Measurements from ENCODE around the gene GSTA2. TPM values are rescaled to one million over a fixed set of nuclear protein-coding genes. Genes with fewer than 3 reads are reported as not detected.
"Not testable (repeated sequence)": the region's sequence is repeated elsewhere in the genome, so short reads cannot be mapped to it uniquely, and the experiment has no call there.

The GSTA2 gene
- polyA plus RNA-seq, 1 experiment: not detected

- H3K4me3 ChIP-seq (ENCODE audit: low read depth, low read length): no peak overlapping the region
- ChIA-PET POLR2A (no interaction called here), CTCF (no interaction called here)
- H3K27me3 ChIP-seq (ENCODE audit: control insufficient read depth, insufficient read depth, low read length): no peaks in the 10 kb centered on the region
- H3K36me3 ChIP-seq (ENCODE audit: control insufficient read depth, insufficient read depth, low read length): no peaks in the 10 kb centered on the region
- no peak for DNase-seq (ENCODE audit: low read depth)
- TF ChIP-seq, protein P1, sequence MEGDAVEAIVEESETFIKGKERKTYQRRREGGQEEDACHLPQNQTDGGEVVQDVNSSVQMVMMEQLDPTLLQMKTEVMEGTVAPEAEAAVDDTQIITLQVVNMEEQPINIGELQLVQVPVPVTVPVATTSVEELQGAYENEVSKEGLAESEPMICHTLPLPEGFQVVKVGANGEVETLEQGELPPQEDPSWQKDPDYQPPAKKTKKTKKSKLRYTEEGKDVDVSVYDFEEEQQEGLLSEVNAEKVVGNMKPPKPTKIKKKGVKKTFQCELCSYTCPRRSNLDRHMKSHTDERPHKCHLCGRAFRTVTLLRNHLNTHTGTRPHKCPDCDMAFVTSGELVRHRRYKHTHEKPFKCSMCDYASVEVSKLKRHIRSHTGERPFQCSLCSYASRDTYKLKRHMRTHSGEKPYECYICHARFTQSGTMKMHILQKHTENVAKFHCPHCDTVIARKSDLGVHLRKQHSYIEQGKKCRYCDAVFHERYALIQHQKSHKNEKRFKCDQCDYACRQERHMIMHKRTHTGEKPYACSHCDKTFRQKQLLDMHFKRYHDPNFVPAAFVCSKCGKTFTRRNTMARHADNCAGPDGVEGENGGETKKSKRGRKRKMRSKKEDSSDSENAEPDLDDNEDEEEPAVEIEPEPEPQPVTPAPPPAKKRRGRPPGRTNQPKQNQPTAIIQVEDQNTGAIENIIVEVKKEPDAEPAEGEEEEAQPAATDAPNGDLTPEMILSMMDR (IDR thresholded peaks at IDR 0.05; ENCODE audit: insufficient read depth, low read depth, low read length): no peak
Measured at GRCh38 chr6:52779237-52779636, 16.0 kb upstream of the GSTA2 start.

GRCh38 chr6:52776711-52777351 lies 13.6 kb upstream of the GSTA2 start:
- H3K36me3 ChIP-seq (ENCODE audit: control insufficient read depth, insufficient read depth, low read length); H3K4me3 ChIP-seq (ENCODE audit: low read depth, low read length); H3K27me3 ChIP-seq (ENCODE audit: control insufficient read depth, insufficient read depth, low read length); DNase-seq (ENCODE audit: low read depth); POLR2A ChIA-PET; CTCF ChIA-PET: not testable (repeated sequence)

DNA sequence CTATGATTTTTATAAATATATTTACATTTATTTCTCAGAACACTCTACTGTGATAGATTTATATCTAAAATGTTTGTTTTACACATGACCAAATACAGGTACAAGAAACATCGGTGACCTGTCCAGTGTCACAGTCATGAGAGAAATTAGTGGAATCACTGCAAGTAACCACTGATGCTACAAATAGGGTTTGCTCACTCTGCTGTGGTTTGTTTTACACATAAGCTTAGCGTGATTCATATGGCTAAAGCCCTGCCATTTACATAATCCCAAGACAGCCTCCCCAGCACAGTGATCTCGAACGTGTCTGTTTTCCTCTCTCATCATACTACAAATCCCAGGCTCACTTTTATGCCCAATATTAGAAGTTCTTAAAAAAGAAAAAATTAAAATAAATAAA lies 6.1 kb upstream of the GSTA2 start:
- H3K27me3 ChIP-seq (ENCODE audit: control insufficient read depth, insufficient read depth, low read length); DNase-seq (ENCODE audit: low read depth); H3K36me3 ChIP-seq (ENCODE audit: control insufficient read depth, insufficient read depth, low read length); POLR2A ChIA-PET; H3K4me3 ChIP-seq (ENCODE audit: low read depth, low read length): not testable (repeated sequence)
- CTCF ChIA-PET: interaction anchor here (0.7 to 1.0 kb wide), 2 partner anchors 37 to 166 kb away, joined by 3 read pairs; no protein-coding TSS in a partner anchor

GRCh38 chr6:52767658-52768057 lies 4.4 kb upstream of the GSTA2 start:
- CTCF ChIA-PET; H3K4me3 ChIP-seq (ENCODE audit: low read depth, low read length); H3K36me3 ChIP-seq (ENCODE audit: control insufficient read depth, insufficient read depth, low read length); DNase-seq (ENCODE audit: low read depth); H3K27me3 ChIP-seq (ENCODE audit: control insufficient read depth, insufficient read depth, low read length); POLR2A ChIA-PET: not testable (repeated sequence)

DNA sequence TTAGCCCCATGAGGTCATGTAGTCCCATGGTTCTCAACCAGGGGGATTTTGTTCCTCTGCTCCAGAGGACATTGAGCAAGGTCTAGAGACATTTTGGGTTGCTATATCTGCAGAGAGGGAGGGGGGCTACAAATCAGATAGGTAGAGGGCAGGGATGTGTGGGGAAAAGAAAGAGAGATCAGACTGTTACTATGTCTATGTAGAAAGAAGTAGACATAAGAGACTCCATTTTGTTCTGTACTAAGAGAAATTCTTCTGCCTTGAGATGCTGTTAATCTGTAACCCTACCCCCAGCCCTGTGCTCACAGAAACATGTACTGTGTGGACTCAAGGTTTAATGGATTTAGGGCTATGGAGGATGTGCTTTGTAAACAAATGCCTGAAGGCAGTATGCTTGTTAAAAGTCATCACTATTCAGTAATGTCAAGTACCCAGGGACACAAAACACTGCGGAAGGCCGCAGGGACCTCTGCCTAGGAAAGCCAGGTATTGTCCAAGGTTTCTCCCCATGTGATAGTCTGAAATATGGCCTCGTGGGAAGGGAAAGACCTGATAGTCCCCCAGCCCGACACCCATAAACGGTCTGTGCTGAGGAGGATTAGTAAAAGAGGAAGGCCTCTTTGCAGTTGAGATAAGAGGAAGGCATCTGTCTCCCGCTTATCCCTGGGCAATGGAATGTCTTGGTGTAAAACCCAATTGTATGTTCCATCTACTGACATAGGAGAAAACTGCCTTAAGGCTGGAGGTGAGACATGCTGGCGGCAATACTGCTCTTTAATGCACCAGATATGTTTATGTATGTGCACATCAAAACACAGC lies 1.4 kb downstream of the GSTA2 start:
- H3K4me3 ChIP-seq (ENCODE audit: low read depth, low read length); CTCF ChIA-PET; H3K36me3 ChIP-seq (ENCODE audit: control insufficient read depth, insufficient read depth, low read length); DNase-seq (ENCODE audit: low read depth); H3K27me3 ChIP-seq (ENCODE audit: control insufficient read depth, insufficient read depth, low read length); POLR2A ChIA-PET: not testable (repeated sequence)

DNA sequence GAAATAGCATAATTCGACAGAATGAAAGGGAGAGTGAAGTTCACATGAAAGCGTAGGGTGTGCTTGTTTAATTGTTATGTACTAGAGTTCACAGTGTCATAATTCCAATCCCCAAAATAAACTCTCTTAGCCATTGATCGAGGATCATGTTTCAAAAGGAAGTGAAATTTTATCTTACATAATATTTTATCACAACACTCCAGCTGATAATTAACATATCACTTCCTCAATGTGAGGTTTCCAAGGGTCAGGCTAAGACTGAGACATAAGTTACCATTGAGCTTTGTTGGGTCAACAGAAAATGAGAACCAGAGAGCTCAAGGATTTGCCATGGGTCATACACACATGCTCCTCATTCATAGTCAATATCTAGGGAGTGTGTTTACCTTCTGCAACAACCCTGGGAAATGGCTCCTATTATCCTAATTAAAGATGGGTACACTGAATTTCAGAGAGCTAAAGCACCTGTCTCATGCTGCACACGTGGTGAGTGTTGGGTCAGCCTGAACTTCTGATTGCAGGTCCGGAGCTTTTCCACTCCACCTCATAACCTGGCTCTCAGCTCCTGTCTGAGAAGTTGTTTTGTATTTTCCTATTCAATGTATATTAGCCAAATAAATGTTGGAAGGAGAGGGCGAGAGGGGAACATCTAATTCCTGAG lies 3.0 kb downstream of the GSTA2 start:
- Histone ChIP-seq H3K4me3 (ENCODE audit: low read depth, low read length) (no peak overlapping the region), H3K27me3 (ENCODE audit: control insufficient read depth, insufficient read depth, low read length) (no peaks in the 10 kb centered on the region), H3K36me3 (ENCODE audit: control insufficient read depth, insufficient read depth, low read length) (no peaks in the 10 kb centered on the region)
- POLR2A ChIA-PET: no interaction called here
- no peak for DNase-seq (ENCODE audit: low read depth)
- CTCF ChIA-PET: interaction anchor here (0.7 kb wide), 1 partner anchor 24 kb away, joined by 3 read pairs; no protein-coding TSS in a partner anchor
- TF ChIP-seq, protein P1 (IDR thresholded peaks at IDR 0.05; ENCODE audit: insufficient read depth, low read depth, low read length): no peak

- no peak overlapping the region for H3K4me3 ChIP-seq (ENCODE audit: low read depth, low read length)
- POLR2A ChIA-PET: no interaction called here
- DNase-seq (ENCODE audit: low read depth): no peak
- no peaks in the 10 kb centered on the region for H3K36me3 ChIP-seq (ENCODE audit: control insufficient read depth, insufficient read depth, low read length)
- TF ChIP-seq, protein P1 (IDR thresholded peaks at IDR 0.05; ENCODE audit: insufficient read depth, low read depth, low read length): no peak
- CTCF ChIA-PET: interaction anchor here (0.6 kb wide), 1 partner anchor 418 kb away, joined by 3 read pairs; no protein-coding TSS in a partner anchor
- no peaks in the 10 kb centered on the region for H3K27me3 ChIP-seq (ENCODE audit: control insufficient read depth, insufficient read depth, low read length)
Measured at GRCh38 chr6:52759085-52759484, 4.2 kb downstream of the GSTA2 start.

DNA sequence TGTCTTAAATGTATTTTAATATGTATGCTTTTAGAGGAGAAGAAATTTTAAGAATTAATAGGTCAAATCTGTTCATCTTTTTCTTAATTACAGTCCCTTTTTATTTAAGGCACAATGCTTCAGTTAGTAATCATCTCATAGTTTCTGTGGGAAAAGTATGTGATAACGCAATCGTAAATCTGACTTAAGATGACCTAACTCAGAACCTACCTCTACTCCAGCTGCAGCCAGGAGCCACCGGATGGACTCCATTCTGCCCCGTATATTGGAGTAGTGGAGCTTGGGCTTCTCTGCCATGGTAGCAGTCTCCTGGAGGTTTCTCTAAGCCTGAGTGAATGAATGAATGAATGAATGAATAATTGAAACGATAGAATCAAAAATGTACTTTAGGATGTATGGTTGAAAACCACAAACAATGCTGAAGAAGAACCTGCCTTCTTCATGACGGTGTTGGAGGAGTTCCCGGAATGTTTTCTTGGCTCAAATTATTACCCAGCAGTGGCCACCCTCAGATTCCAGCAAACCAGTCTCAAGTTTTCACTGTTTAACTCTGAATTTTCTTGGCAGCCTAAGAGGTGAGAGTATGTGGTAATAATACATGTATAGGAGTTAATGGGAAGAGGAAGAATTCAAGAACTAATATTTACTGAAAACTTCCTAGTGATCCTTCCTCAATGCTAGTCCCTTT lies 5.5 kb downstream of the GSTA2 start:
- H3K4me3 ChIP-seq (ENCODE audit: low read depth, low read length); H3K27me3 ChIP-seq (ENCODE audit: control insufficient read depth, insufficient read depth, low read length); H3K36me3 ChIP-seq (ENCODE audit: control insufficient read depth, insufficient read depth, low read length); CTCF ChIA-PET; POLR2A ChIA-PET: not testable (repeated sequence)
- DNase-seq (ENCODE audit: low read depth): peak; percentile 14
